Activated CD4-positive, CD25-positive, alpha-beta regulatory T cell treated with anti-CD3 and anti-CD28 coated beads, Interleukin-2, amount 50 U/mL, for 72 hours (primary cell): ENCODE measurements around the gene NEK4.
"Not testable (repeated sequence)": the region's sequence is repeated elsewhere in the genome, so short reads cannot be mapped to it uniquely, and the experiment has no call there.

Experiments used
- DNase-seq: peaks from one replicate; pipeline ENCODE4 v3.0.0; 2021

Gene NEK4

DNA sequence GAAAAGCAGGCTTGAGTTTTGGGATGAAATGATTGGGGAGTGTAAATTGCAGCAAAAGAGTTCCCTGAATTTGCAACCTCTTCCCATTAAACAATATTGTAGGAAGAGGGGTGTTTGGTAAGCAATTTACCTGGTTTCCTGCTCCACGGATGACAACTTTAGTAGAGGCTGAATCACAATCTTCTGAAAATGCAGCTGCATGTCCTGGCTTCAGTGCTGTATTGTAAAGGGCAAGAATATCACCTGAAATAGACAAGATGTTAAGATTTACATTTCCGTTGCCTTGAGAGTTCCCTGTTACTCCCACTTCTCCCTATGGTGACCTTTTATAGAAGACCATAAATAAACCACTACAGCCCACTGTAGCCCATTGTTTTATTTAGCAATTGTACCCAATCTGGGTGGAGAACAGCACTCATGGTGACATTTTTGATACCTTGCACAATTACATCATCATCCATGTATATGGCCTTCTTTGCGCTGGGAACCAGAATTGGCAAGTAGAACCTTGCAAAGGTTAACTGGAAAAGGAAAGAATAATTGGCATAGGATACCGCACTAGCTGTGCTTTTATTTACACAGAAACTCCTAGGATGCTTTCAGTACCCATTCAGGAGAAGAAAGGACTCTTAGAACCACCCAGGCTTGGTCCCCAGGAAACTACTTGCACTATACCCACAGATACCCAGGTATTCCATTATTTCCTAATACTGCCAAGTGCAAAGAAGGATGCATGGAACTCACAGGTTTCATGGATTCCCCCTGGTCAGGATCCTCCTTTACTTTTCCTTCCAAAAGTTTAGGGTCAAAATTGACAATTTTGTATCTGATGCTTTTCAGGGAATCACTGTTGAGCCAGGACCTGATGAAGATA is 74.7 kb downstream of the NEK4 start:
- no peak for DNase-seq

DNA sequence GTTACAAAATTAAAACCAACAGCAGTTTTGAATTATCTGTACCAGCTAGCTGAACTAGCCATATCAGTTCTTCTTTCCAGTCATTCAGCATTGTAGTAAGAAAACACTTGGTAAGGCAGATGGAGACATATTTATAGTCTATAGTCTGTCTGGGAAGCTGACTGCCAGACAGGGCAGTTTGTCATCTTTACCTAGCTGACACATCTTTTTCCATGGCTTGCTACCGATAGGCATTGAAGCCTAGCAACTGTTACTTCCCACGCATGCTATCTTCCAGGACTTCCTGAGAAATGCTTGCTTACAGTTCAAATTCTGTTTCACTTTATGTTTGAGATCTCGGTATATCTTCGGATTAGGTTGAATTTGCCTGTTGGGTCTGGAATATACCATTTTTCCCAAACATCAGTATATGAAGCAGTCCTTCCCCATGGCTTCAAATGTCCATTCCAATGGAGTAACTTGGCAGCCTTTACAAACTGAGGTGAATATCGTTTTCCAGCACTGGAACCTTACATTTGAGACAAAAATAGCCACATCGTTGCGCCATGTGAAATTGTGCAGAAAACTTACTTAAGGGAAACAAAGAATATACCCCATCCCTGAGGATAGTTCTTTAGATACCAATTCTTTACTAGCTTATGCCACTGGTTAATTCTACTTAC is 76.1 kb downstream of the NEK4 start:
- no peak for DNase-seq

- no peak for DNase-seq
Observed at GRCh38 chr3:52693071-52693470, 77.7 kb downstream of the NEK4 start.

DNA sequence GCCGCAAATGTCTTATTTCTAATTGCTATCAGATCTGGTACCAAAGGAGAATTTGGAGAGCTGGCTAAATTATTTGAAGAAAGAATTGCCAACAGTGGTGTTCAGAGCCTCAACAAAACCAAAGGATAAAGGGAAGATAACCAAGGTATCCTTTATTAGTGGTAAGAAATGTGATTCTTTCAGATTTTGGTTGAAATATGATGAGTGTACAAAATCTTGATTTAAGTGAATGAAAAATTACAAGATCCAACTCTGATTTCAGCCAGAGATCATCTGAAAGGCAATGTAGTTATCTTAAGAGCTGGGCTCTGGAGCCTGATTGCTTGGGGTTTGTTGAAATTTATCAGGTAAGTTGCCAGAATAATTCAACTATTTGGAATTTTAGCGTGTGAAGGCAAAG is 80.2 kb downstream of the NEK4 start:
- DNase-seq = no peak

DNA sequence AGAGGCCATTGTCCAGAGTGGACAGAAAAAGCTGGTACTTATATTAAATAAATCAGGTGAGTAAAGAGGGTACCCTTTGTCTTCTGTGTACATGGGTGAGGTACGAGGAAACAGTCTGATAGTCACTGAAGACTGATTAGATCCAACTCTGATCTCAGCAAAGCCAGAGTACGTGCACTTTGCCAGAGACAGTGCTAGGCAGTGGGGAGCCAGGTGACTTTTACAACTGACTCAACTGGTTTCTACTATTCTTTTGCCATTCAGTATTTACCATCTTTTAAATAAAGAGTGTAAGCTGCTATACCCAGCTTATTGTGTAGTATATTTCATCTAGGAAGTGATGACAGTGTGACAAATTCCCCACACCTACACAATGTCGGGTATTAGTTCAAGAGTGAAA is 81.6 kb downstream of the NEK4 start:
- DNase-seq = no peak

DNA sequence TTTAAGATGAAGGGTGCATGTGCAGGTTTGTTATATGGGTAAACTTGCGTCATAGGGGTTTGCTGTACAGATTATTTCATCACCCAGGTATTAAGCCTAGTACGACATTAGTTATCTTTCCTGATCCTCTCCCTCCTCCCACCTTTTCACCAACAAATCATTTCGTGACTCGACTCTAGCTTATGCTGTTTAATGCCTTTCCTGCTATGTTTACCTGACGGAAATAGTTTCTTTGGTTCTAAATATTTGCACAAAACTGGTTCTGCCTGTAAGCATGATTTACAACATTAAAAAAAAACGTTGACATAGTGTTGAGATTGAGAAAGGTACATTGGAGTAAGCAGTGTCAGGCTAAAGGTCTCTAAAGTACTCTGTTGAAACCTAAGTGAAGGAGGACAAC is 82.5 kb downstream of the NEK4 start:
- no peak for DNase-seq

DNA sequence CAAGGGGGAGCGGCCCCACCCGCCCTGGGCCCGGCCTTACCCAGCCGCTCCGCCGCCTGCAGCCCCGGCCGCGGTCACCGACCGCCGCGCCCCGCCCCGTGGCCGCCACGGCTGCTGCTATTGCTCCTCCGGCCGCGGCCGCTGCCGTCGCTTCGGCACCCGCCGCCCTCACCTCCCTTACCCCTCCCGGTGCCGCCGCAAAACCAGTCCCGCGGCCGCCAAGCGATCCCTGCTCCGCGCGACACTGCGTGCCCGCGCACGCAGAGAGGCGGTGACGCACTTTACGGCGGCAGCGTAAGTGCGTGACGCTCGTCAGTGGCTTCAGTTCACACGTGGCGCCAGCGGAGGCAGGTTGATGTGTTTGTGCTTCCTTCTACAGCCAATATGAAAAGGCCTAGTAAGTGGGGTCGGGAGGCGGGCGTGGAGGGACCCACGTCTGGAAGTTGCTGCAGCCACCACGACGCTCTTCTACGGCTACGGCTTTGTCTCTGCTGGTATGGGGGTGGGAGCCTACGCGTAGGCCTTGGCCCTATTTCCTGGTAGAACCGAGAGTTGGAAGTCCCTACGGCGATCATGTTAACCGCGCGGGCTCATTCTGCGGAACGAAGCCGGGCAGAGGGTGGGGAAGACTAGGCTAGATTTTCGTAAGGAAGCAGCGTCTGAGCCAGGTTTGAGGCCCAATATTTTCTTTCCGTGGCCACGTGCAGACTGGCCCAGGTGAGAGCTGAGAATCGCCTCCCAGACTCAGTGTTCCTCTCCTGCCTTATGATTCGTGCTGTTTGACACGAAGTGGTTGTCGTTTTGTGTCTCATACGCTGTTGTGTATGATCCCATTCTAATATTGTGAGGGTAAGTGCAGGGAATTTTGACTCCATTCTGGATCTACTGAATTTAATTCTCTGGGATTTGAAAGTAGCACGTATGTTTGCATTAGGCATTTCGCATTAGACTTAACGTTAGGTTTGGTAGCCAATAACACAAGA is 84.7 kb downstream of the NEK4 start, which contains the start of the genes GNL3 and PBRM1:
Gene GNL3 (plus strand): TSS at position 324 of the 983 bp plus-strand sequence. CDS start 61 bp downstream, at position 385.
Gene PBRM1 (minus strand): TSS at position 205 of the 983 bp plus-strand sequence.
- peak; percentile 93 for DNase-seq

- peak; percentile 83 for DNase-seq
Observed at GRCh38 chr3:52685285-52685708, 85.4 kb downstream of the NEK4 start.

- no peak for DNase-seq
Observed at GRCh38 chr3:52684184-52684583, 86.6 kb downstream of the NEK4 start.

- no peak for DNase-seq
Observed at GRCh38 chr3:52683611-52684010, 87.1 kb downstream of the NEK4 start.

DNA sequence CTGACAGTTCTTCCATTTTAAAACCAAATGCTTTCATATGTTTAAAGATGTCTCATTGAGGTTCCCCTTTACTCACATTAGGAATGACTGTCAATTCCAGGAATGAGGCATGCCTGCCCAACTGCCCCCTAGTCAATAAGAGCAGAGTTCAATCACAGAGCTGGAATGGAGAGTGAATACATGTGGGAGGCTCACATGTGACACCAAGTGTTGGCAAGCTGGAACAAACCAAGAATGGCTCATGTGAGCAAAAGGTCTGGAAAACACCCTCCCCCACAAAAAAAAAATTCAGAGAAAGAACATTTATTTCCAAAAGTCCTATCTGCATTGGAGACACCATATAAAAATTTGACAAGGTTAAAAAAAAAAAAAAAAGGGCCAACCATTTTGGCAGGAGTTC is 88.7 kb downstream of the NEK4 start:
- DNase-seq = no peak

DNA sequence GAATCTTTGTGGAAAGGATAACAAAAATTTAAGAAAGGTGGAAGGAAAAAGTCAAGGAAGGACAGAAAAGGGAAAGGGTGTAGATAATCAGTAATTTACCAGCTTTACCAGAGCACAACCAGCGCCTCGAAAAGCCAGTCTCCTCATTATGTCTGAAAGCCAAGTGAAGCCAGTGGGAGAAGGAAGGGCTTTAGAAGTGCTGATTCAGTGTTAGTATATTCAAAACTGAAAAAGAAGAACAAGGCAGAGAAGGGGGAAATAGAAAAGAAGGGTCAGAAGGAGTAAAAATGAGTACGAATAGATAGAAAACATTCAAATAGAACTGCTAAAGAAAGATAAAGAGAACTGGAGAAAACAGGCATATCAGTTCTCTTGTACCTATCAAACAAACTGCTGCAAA is 89.1 kb downstream of the NEK4 start:
- no peak for DNase-seq

DNA sequence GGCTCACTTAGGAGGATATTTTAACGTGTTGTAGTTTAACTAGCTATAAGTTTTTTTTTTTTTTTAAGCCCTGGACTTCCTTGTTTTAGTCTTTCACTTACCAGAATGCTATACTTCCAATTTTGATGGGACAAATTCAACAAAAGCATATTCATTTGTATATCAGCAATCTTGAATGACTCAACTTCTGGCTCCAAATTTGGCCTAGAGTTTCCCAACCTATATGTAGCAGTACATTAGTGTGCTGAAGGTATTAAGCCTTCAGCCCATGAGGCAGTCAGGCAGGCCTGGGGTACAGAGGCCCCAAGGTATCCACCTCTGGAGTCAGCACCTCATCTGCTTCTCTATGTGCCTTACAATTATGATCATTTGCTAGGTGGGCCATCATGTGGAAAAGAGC is 90.9 kb downstream of the NEK4 start:
- no peak for DNase-seq

DNA sequence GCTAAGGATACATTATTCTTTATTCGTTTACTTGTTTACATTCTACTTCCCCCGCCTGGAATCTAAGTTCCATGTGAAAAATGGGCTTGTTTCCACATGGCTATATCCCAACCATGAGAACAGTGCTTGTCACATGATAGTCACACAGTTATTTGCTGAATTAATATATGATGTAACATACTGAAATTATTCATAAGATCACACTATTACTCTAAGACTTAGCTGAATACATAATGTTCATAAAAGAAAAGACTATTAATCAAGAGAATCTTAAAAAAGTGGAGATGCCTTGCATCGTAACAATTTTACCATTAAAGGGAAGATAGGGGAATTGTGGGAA is 91.6 kb downstream of the NEK4 start:
- no peak for DNase-seq

DNA sequence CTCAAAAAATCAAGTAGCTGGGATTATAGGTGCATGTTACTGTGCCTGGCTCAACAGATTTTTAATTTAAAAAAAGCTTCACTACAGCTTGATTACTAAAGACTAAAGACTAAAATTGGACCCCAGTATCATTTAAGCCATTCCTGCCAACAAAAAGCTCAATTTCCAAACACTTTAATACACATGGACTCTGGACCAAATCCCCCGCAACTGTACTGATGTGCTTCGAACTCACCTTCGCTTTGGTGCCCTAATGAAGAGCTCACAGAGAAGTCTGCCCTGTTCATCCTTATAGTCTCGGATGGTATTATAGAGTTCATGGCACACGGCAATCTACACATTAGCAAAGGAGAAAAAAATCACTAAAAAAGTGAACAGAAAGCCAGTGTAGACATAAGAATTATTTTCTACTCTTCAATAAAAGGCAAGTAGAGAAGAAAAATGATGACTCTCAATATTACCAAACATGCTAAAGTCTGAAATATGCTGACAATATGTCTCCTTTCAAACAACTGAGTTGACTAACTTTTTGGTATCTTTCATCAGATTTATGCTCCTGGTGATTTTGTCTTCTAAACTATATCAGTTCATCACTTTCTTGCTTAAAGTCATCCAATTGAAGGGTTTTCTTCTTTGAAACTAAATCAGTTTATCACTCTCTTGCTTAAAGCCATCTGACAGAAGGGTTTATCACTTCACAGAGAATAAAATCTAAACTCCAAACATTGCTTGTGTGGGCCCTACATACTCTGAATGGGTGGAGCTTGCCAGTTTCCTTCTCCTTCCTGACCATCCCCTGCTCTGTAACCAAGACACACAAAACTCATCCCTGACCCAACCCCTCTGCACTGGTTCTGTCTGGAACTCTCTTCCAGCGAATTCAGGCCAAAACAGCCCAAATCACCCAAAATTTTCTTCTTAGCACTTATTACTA is 92.2 kb downstream of the NEK4 start:
- no peak for DNase-seq

- not testable (repeated sequence) for DNase-seq
Observed at GRCh38 chr3:52676201-52676600, 94.5 kb downstream of the NEK4 start.

- no peak for DNase-seq
Observed at GRCh38 chr3:52671676-52672075, 99.1 kb downstream of the NEK4 start.

GRCh38 chr3:52670621-52671521 is 99.9 kb downstream of the NEK4 start:
- no peak for DNase-seq

DNA sequence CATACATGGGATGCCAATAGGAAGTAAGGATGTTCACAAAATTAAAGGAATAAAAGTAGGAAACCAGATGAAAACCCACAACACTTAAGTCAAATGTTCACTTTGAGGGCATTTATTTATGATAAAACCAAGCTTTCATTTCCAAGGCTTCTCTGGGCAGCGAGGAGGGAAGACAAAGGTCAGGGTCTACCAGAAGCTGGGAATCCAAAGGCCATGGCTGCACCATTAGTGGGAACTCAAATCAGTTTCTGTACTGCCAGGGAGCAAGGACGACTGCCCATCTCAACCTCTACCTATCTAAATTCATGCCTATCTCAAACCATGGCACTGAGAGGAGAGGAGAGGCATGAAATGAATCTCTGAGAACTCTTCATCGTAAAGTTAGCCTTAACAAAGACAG is 107.6 kb downstream of the NEK4 start:
- no peak for DNase-seq

GRCh38 chr3:52660046-52660445 is 110.7 kb downstream of the NEK4 start:
- DNase-seq = no peak
